GM12878 (cell line): Measurements from ENCODE around the gene LRGUK. TPM values are rescaled to one million over a fixed set of nuclear protein-coding genes. Genes with fewer than 3 reads are reported as not detected.

ENCODE experiments used
- ATAC-seq: fragments of 200-7000 bp; cut with Tn5 transposase; 3 replicates; pipeline ENCODE4 v1.9.1; 2020; ENCODE audit warnings: mild to moderate bottlenecking, moderate library complexity
- BruUV-seq: library from RNA; stranded (reverse); fragments of 400-500 nt; replicated peaks from 2 replicates; lab custom pipeline; 2021; lab: Mats Ljungman, UMichigan
- CTCF ChIA-PET: fragments of 300-600 bp; sonication (Branson Sonifier 250); formaldehyde crosslinking; extraction: SDS; loops from one replicate; lab custom pipeline; 2021; ENCODE audit warnings: inconsistent platforms; lab: Yijun Ruan, JAX
- POLR2A ChIA-PET: fragments of 350-600 bp; formaldehyde crosslinking; extraction: SDS; loops from one replicate; lab custom pipeline; 2021; ENCODE audit warnings: inconsistent platforms; lab: Charles Lee
- RAD21 ChIA-PET: fragments of 300-600 bp; sonication (Branson Sonifier 250); formaldehyde crosslinking; loops from one replicate; lab custom pipeline; 2023; ENCODE audit warnings: antibody characterized with exemption; ENCODE audit not compliant: unreplicated experiment; lab: Charles Lee
- SMC1A ChIA-PET: fragments of 300-600 bp; sonication (Branson Sonifier 250); formaldehyde crosslinking; loops from one replicate; lab custom pipeline; 2023; ENCODE audit not compliant: unreplicated experiment, uncharacterized antibody; lab: Charles Lee
- DNase-seq: peaks from one replicate; pipeline ENCODE4 v3.0.0-alpha.2; 2011; ENCODE audit warnings: low read depth, low spot score
- FAIRE-seq: peaks from 3 replicates; lab custom pipeline; 2011; peaks lifted over from hg19 to GRCh38; lab: Jason Lieb, UNC
- H2AFZ ChIP-seq: 2 replicates; pipeline ENCODE4 v1.6.0; 2011; ENCODE audit warnings: low read depth, low read length, control low read depth; ENCODE audit not compliant: control insufficient read depth
- H3K27ac ChIP-seq: 2 replicates; pipeline ENCODE4 v1.5.1; 2011; ENCODE audit warnings: control low read depth; ENCODE audit not compliant: control insufficient read depth, insufficient read depth
- H3K27me3 ChIP-seq, 2 experiments: replicated peaks in 1 of 2; 2 replicates each; pipeline versions ENCODE4 v1.6.0 to v1.6.1; 2011; ENCODE audit warnings: low read length in 1 of 2; ENCODE audit not compliant: control insufficient read depth in 2 of 2, insufficient read depth in 2 of 2
- H3K36me3 ChIP-seq, 2 experiments: 2 replicates each; pipeline ENCODE4 v1.5.1; 2011; ENCODE audit warnings: low read length in 1 of 2; ENCODE audit not compliant: control insufficient read depth in 2 of 2, insufficient read depth in 2 of 2
- H3K4me1 ChIP-seq: 2 replicates; pipeline ENCODE4 v1.6.1; 2011; ENCODE audit warnings: mild to moderate bottlenecking, low read length, moderate library complexity, mixed read lengths; ENCODE audit not compliant: control insufficient read depth, insufficient read depth
- H3K4me2 ChIP-seq: 2 replicates; pipeline ENCODE4 v1.6.0; 2011; ENCODE audit warnings: control low read depth; ENCODE audit not compliant: control insufficient read depth, insufficient read depth
- H3K4me3 ChIP-seq: fragments of 200-600 bp; sonication (generic); 2 replicates; pipeline ENCODE4 v1.5.1; 2016
- H3K79me2 ChIP-seq: 2 replicates; pipeline ENCODE4 v1.6.0; 2011; ENCODE audit warnings: low read length; ENCODE audit not compliant: control insufficient read depth, insufficient read depth
- H3K9ac ChIP-seq: 2 replicates; pipeline ENCODE4 v1.8.0; 2011; ENCODE audit warnings: low read length, control low read depth, mixed read lengths; ENCODE audit not compliant: control insufficient read depth, insufficient read depth
- H3K9me3 ChIP-seq: replicated peaks from 3 replicates; pipeline ENCODE4 v1.5.1; 2011; ENCODE audit warnings: mild to moderate bottlenecking, low read length; ENCODE audit not compliant: control insufficient read depth, insufficient read depth
- H4K20me1 ChIP-seq: 2 replicates; pipeline ENCODE4 v1.6.0; 2011; ENCODE audit not compliant: control insufficient read depth, insufficient read depth
- BMI1 ChIP-seq: fragments of 450-650 bp; IDR thresholded peaks from 2 replicates; pipeline ENCODE4 v1.6.1; 2016; ENCODE audit warnings: mild to moderate bottlenecking, moderate library complexity, borderline replicate concordance
- CBX3 ChIP-seq: fragments of 200-600 bp; sonication (generic); IDR thresholded peaks from 2 replicates; pipeline ENCODE4 v1.6.1; 2016; ENCODE audit warnings: low read depth, borderline replicate concordance
- CHD4 ChIP-seq: fragments of 200-600 bp; sonication (generic); IDR thresholded peaks from 2 replicates; pipeline ENCODE4 v1.6.1; 2016; ENCODE audit warnings: mild to moderate bottlenecking
- CREB1 ChIP-seq: IDR thresholded peaks from 2 replicates; pipeline ENCODE4 v1.6.1; 2012; ENCODE audit warnings: low read depth, mild to moderate bottlenecking, inconsistent platforms
- CREM ChIP-seq: IDR thresholded peaks from 2 replicates; pipeline ENCODE4 v1.6.1; 2014; ENCODE audit warnings: antibody characterized with exemption, low read depth
- EGR1 ChIP-seq, 2 experiments: IDR thresholded peaks; 1 replicate in 1 of 2; 2 replicates in 1 of 2; pipeline ENCODE4 v1.6.1; 2011 to 2012; ENCODE audit warnings: low read depth in 2 of 2, low read length in 2 of 2, borderline replicate concordance in 1 of 2, mild to moderate bottlenecking in 1 of 2, moderate library complexity in 1 of 2
- MEF2A ChIP-seq: IDR thresholded peaks from 2 replicates; pipeline ENCODE4 v1.6.1; 2011; ENCODE audit warnings: low read depth, mild to moderate bottlenecking, low read length, moderate library complexity; ENCODE audit not compliant: insufficient read depth
- NR2C1 ChIP-seq: fragments of 450-650 bp; IDR thresholded peaks from 2 replicates; pipeline ENCODE4 v1.6.1; 2017; ENCODE audit warnings: antibody characterized with exemption, mild to moderate bottlenecking, moderate library complexity
- PAX5 ChIP-seq: IDR thresholded peaks from 2 replicates; pipeline ENCODE4 v1.6.1; 2011; ENCODE audit warnings: low read depth, low read length, borderline replicate concordance
- PKNOX1 ChIP-seq: fragments of 450-650 bp; IDR thresholded peaks from 2 replicates; pipeline ENCODE4 v1.6.1; 2016; ENCODE audit warnings: mild to moderate bottlenecking
- RAD51 ChIP-seq: fragments of 450-650 bp; IDR thresholded peaks from 2 replicates; pipeline ENCODE4 v1.6.1; 2016; ENCODE audit warnings: moderate library complexity, mild to moderate bottlenecking, inconsistent platforms
- RB1 ChIP-seq: fragments of 450-650 bp; formaldehyde crosslinking; IDR thresholded peaks from 2 replicates; pipeline ENCODE4 v1.6.1; 2017; ENCODE audit warnings: mild to moderate bottlenecking, borderline replicate concordance
- RELA ChIP-seq: fragments of 450-650 bp; IDR thresholded peaks from 2 replicates; pipeline ENCODE4 v1.8.0; 2014; ENCODE audit warnings: borderline replicate concordance; ENCODE audit not compliant: partially characterized antibody
- RUNX3 ChIP-seq: IDR thresholded peaks from 2 replicates; pipeline ENCODE4 v1.6.1; 2012; ENCODE audit warnings: low read length, inconsistent platforms
- ZBTB33 ChIP-seq: fragments of 450-650 bp; IDR thresholded peaks from 2 replicates; pipeline ENCODE4 v1.6.1; 2017; ENCODE audit warnings: mild to moderate bottlenecking
- WGBS: methylation state at CpG from one replicate; pipeline ENCODE4 v1.1.6; 2016; ENCODE audit warnings: low lambda C conversion rate; ENCODE audit not compliant: insufficient replicate concordance, insufficient coverage; ENCODE audit errors: missing lambda C conversion rate; 5-methylcytosine and 5-hydroxymethylcytosine counted together
- in situ Hi-C: fragments of 300-500 bp; cut with MboI; formaldehyde crosslinking; loops from 9 replicates; pipeline ENCODE4 v1.14.3; 2018; ENCODE audit warnings: mixed read lengths
- intact Hi-C: fragments of 100-400 bp; cut with micrococcal nuclease; formaldehyde crosslinking; loops from one replicate; pipeline ENCODE4 v1.14.2; 2022; ENCODE audit not compliant: unreplicated experiment
- polyA plus RNA-seq, 11 experiments: library from polyadenylated mRNA; depleted of rRNA in 4 of 11; unstranded in 6 of 11; stranded (reverse) in 5 of 11; fragments of >200 nt; fragmentation: Nextera tagmentation in 4 of 11; fragmentation: Illumina TruSeq in 1 of 11; extraction: Ambion mirVana in 4 of 11; extraction: Trizol in 1 of 11; gene quantifications; 1 replicate in 1 of 11; 2 replicates in 10 of 11; pipeline versions ENCODE4 v1.2.1 to v1.2.3, GENCODE V29; 2011 to 2016; ENCODE audit warnings: inconsistent platforms in 2 of 11, missing spikeins in 2 of 11, low read depth in 1 of 11
- total RNA-seq, 4 experiments: library from RNA; depleted of rRNA in 3 of 4; stranded (reverse); fragments of >200 nt in 3 of 4; fragmentation: Illumina TruSeq in 1 of 4; extraction: Trizol in 1 of 4; gene quantifications; 2 replicates each; pipeline versions ENCODE4 v1.2.1 to v1.2.3, GENCODE V29; 2013 to 2021
- TF ChIP-seq, protein P1 (sequence below): IDR thresholded peaks from 2 replicates; pipeline ENCODE4 v1.6.1; 2011; ENCODE audit warnings: low read depth, mild to moderate bottlenecking, low read length, moderate library complexity, borderline replicate concordance; ENCODE audit errors: extremely low read depth

The LRGUK gene
- total and polyA plus RNA-seq, 10 of the 15 experiments (the other 5 are each of a cell fraction or from before 2014, with no cell fraction given) = 0.04 to 0.14 (median 0.08) TPM; not detected in 3

- TF ChIP-seq, protein P1, sequence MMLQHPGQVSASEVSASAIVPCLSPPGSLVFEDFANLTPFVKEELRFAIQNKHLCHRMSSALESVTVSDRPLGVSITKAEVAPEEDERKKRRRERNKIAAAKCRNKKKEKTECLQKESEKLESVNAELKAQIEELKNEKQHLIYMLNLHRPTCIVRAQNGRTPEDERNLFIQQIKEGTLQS = no peak
- TF ChIP-seq ZBTB33 (no peak), NR2C1 (no peak), RUNX3 (peak; percentile 33; the same call in 1 of the 2 replicates), CREB1 (0 out of 2 replicates have a peak, but pooled peaks have one; percentile 41), BMI1 (no peak), RAD51 (peak; percentile 85)
- TF ChIP-seq, all 136 proteins: peak for 3
These were observed 47.7 kb downstream of the LRGUK start (continued) for GRCh38 chr7:134174795-134175261.

DNA sequence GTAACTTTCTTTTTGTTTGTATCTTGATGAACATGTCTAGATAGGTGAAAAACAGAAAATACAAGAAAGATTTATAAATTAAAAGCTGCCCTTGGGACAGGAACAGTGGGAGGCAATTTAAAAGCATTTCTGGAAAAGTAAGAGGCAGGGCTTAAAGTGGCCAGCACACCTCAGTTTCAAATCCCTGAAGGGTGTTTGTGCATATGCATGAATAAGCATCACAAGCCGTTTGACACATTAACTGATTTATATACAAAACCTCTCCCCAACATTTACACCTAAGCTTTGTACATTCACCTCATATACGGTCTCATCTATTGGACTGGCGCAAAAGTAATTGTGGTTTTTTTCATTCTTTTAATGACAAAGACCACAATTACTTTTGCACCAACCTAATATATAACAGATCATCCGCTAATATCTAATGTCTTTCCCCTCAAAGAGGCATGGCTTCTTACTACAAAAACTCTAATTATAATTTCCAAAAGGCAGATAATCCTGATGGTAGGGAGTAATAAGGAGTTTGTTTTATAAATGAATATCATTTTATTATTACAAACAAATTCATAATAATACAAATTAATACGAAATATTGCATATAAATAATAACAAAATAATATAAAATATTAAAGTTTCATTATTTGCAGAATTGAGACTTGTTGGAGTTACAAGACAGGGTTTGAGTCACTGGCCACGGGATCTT lies 48.3 kb downstream of the LRGUK start:
- Histone ChIP-seq H3K4me3 (no peak overlapping the region), H3K79me2 (no peaks in the 10 kb centered on the region), H3K9me3 (no peaks in the 10 kb centered on the region), H3K36me3 (no peaks in the 10 kb centered on the region), H3K4me2 (no peak overlapping the region), H4K20me1 (no peaks in the 10 kb centered on the region), H3K4me1 (no peaks in the 10 kb centered on the region), H2AFZ (no peak overlapping the region), H3K9ac (no peak overlapping the region), H3K27me3 (no peaks in the 10 kb centered on the region), H3K27ac (no peak overlapping the region)
- ChIA-PET POLR2A (no interaction called here), CTCF (no interaction called here), SMC1A (interaction anchor here (0.7 to 1.5 kb wide), 2 partner anchors 12 to 26 kb away, joined by 4 read pairs; no protein-coding TSS in a partner anchor), RAD21 (no interaction called here)
- FAIRE-seq (no peak), DNase-seq (no peak), ATAC-seq (no peak)
- BruUV-seq = no TSS peak
- TF ChIP-seq MEF2A = no peak
- no peak for TF ChIP-seq RELA
- TF ChIP-seq CHD4 = no peak
- no peak for TF ChIP-seq PAX5
- no peak for TF ChIP-seq CREM
- TF ChIP-seq RB1 = no peak
- no peak for TF ChIP-seq EGR1 (IDR thresholded peaks at IDR 0.05; ENCODE audit: borderline replicate concordance in 1 of 2, low read depth in 2 of 2, low read length in 2 of 2)
- TF ChIP-seq CBX3 = no peak
- TF ChIP-seq PKNOX1 = no peak
- intact Hi-C loops (no loop called here), in situ Hi-C loops (no loop called here)
- WGBS = 54% methylated on average over 6 of the region's 6 CpGs
